GM12878 (cell line): Measurements from ENCODE around the gene FDXR. TPM values are rescaled to one million over a fixed set of nuclear protein-coding genes. Genes with fewer than 3 reads are reported as not detected.

Experiments
- ATAC-seq: fragments of 200-7000 bp; cut with Tn5 transposase; 3 replicates; pipeline ENCODE4 v1.9.1; 2020; ENCODE audit warnings: mild to moderate bottlenecking, moderate library complexity
- BruUV-seq: library from RNA; stranded (reverse); fragments of 400-500 nt; replicated peaks from 2 replicates; lab custom pipeline; 2021; lab: Mats Ljungman, UMichigan
- CTCF ChIA-PET: fragments of 300-600 bp; sonication (Branson Sonifier 250); formaldehyde crosslinking; extraction: SDS; loops from one replicate; lab custom pipeline; 2021; ENCODE audit warnings: inconsistent platforms; lab: Yijun Ruan, JAX
- POLR2A ChIA-PET: fragments of 350-600 bp; formaldehyde crosslinking; extraction: SDS; loops from one replicate; lab custom pipeline; 2021; ENCODE audit warnings: inconsistent platforms; lab: Charles Lee
- RAD21 ChIA-PET: fragments of 300-600 bp; sonication (Branson Sonifier 250); formaldehyde crosslinking; loops from one replicate; lab custom pipeline; 2023; ENCODE audit warnings: antibody characterized with exemption; ENCODE audit not compliant: unreplicated experiment; lab: Charles Lee
- SMC1A ChIA-PET: fragments of 300-600 bp; sonication (Branson Sonifier 250); formaldehyde crosslinking; loops from one replicate; lab custom pipeline; 2023; ENCODE audit not compliant: unreplicated experiment, uncharacterized antibody; lab: Charles Lee
- DNase-seq: peaks from one replicate; pipeline ENCODE4 v3.0.0-alpha.2; 2011; ENCODE audit warnings: low read depth, low spot score
- FAIRE-seq: peaks from 3 replicates; lab custom pipeline; 2011; peaks lifted over from hg19 to GRCh38; lab: Jason Lieb, UNC
- H2AFZ ChIP-seq: 2 replicates; pipeline ENCODE4 v1.6.0; 2011; ENCODE audit warnings: low read depth, low read length, control low read depth; ENCODE audit not compliant: control insufficient read depth
- H3K27ac ChIP-seq: 2 replicates; pipeline ENCODE4 v1.5.1; 2011; ENCODE audit warnings: control low read depth; ENCODE audit not compliant: control insufficient read depth, insufficient read depth
- H3K27me3 ChIP-seq, 2 experiments: replicated peaks in 1 of 2; 2 replicates each; pipeline versions ENCODE4 v1.6.0 to v1.6.1; 2011; ENCODE audit warnings: low read length in 1 of 2; ENCODE audit not compliant: control insufficient read depth in 2 of 2, insufficient read depth in 2 of 2
- H3K36me3 ChIP-seq, 2 experiments: 2 replicates each; pipeline ENCODE4 v1.5.1; 2011; ENCODE audit warnings: low read length in 1 of 2; ENCODE audit not compliant: control insufficient read depth in 2 of 2, insufficient read depth in 2 of 2
- H3K4me1 ChIP-seq: 2 replicates; pipeline ENCODE4 v1.6.1; 2011; ENCODE audit warnings: mild to moderate bottlenecking, low read length, moderate library complexity, mixed read lengths; ENCODE audit not compliant: control insufficient read depth, insufficient read depth
- H3K4me2 ChIP-seq: 2 replicates; pipeline ENCODE4 v1.6.0; 2011; ENCODE audit warnings: control low read depth; ENCODE audit not compliant: control insufficient read depth, insufficient read depth
- H3K4me3 ChIP-seq: fragments of 200-600 bp; sonication (generic); 2 replicates; pipeline ENCODE4 v1.5.1; 2016
- H3K79me2 ChIP-seq: 2 replicates; pipeline ENCODE4 v1.6.0; 2011; ENCODE audit warnings: low read length; ENCODE audit not compliant: control insufficient read depth, insufficient read depth
- H3K9ac ChIP-seq: 2 replicates; pipeline ENCODE4 v1.8.0; 2011; ENCODE audit warnings: low read length, control low read depth, mixed read lengths; ENCODE audit not compliant: control insufficient read depth, insufficient read depth
- H3K9me3 ChIP-seq: replicated peaks from 3 replicates; pipeline ENCODE4 v1.5.1; 2011; ENCODE audit warnings: mild to moderate bottlenecking, low read length; ENCODE audit not compliant: control insufficient read depth, insufficient read depth
- H4K20me1 ChIP-seq: 2 replicates; pipeline ENCODE4 v1.6.0; 2011; ENCODE audit not compliant: control insufficient read depth, insufficient read depth
- CUX1 ChIP-seq: IDR thresholded peaks from 2 replicates; pipeline ENCODE4 v1.6.1; 2012; ENCODE audit warnings: improper control_type of control experiment, low read depth, low read length; ENCODE audit not compliant: insufficient replicate concordance
- E2F4 ChIP-seq: IDR thresholded peaks from 2 replicates; pipeline ENCODE4 v1.6.1; 2012; ENCODE audit warnings: low read depth, low read length, improper control_type of control experiment
- EED ChIP-seq: sonication (generic); IDR thresholded peaks from 2 replicates; pipeline ENCODE4 v1.6.1; 2016; ENCODE audit warnings: antibody characterized with exemption, low read depth
- HDAC2 ChIP-seq: fragments of 200-600 bp; sonication (generic); IDR thresholded peaks from 2 replicates; pipeline ENCODE4 v1.6.1; 2017
- KLF5 ChIP-seq: fragments of 450-650 bp; IDR thresholded peaks from 2 replicates; pipeline ENCODE4 v1.6.1; 2014; ENCODE audit warnings: mild to moderate bottlenecking; ENCODE audit not compliant: partially characterized antibody
- NFIC ChIP-seq: IDR thresholded peaks from 2 replicates; pipeline ENCODE4 v1.6.1; 2012; ENCODE audit warnings: low read depth, mild to moderate bottlenecking, inconsistent platforms, low read length, moderate library complexity
- NFYA ChIP-seq: IDR thresholded peaks from 2 replicates; pipeline ENCODE4 v1.6.1; 2011; ENCODE audit warnings: low read depth, mild to moderate bottlenecking, low read length, improper control_type of control experiment, borderline replicate concordance
- POLR2AphosphoS2 ChIP-seq: IDR thresholded peaks from 2 replicates; pipeline ENCODE4 v1.6.1; 2011; ENCODE audit warnings: low read depth, mild to moderate bottlenecking, low read length, improper control_type of control experiment, moderate library complexity
- RCOR1 ChIP-seq: conservative IDR thresholded peaks from 2 replicates; pipeline ENCODE4 v1.6.1; 2012; ENCODE audit warnings: low read depth, low read length, improper control_type of control experiment
- SMAD1 ChIP-seq: fragments of 450-650 bp; IDR thresholded peaks from 2 replicates; pipeline ENCODE4 v1.6.1; 2018; ENCODE audit warnings: mild to moderate bottlenecking, low read depth; ENCODE audit not compliant: partially characterized antibody
- SREBF1 ChIP-seq: IDR thresholded peaks from 2 replicates; pipeline ENCODE4 v1.6.1; 2012; ENCODE audit warnings: mild to moderate bottlenecking, low read length
- TCF12 ChIP-seq: IDR thresholded peaks from 2 replicates; pipeline ENCODE4 v1.6.1; 2011; ENCODE audit warnings: low read depth, mild to moderate bottlenecking, low read length
- ZBTB40 ChIP-seq: fragments of 450-650 bp; IDR thresholded peaks from 2 replicates; pipeline ENCODE4 v1.6.1; 2016; ENCODE audit warnings: mild to moderate bottlenecking, moderate library complexity, borderline replicate concordance
- WGBS: methylation state at CpG from one replicate; pipeline ENCODE4 v1.1.6; 2016; ENCODE audit warnings: low lambda C conversion rate; ENCODE audit not compliant: insufficient replicate concordance, insufficient coverage; ENCODE audit errors: missing lambda C conversion rate; 5-methylcytosine and 5-hydroxymethylcytosine counted together
- in situ Hi-C: fragments of 300-500 bp; cut with MboI; formaldehyde crosslinking; loops from 9 replicates; pipeline ENCODE4 v1.14.3; 2018; ENCODE audit warnings: mixed read lengths
- intact Hi-C: fragments of 100-400 bp; cut with micrococcal nuclease; formaldehyde crosslinking; loops from one replicate; pipeline ENCODE4 v1.14.2; 2022; ENCODE audit not compliant: unreplicated experiment
- polyA plus RNA-seq, 11 experiments: library from polyadenylated mRNA; depleted of rRNA in 4 of 11; unstranded in 6 of 11; stranded (reverse) in 5 of 11; fragments of >200 nt; fragmentation: Nextera tagmentation in 4 of 11; fragmentation: Illumina TruSeq in 1 of 11; extraction: Ambion mirVana in 4 of 11; extraction: Trizol in 1 of 11; gene quantifications; 1 replicate in 1 of 11; 2 replicates in 10 of 11; pipeline versions ENCODE4 v1.2.1 to v1.2.3, GENCODE V29; 2011 to 2016; ENCODE audit warnings: inconsistent platforms in 2 of 11, missing spikeins in 2 of 11, low read depth in 1 of 11
- total RNA-seq, 4 experiments: library from RNA; depleted of rRNA in 3 of 4; stranded (reverse); fragments of >200 nt in 3 of 4; fragmentation: Illumina TruSeq in 1 of 4; extraction: Trizol in 1 of 4; gene quantifications; 2 replicates each; pipeline versions ENCODE4 v1.2.1 to v1.2.3, GENCODE V29; 2013 to 2021

Gene FDXR
- total and polyA plus RNA-seq, 10 of the 15 experiments (the other 5 are each of a cell fraction or from before 2014, with no cell fraction given): 0.85 to 162 (median 48.2) TPM

GRCh38 chr17:74831444-74832146, 41.2 kb downstream of the FDXR start:
- Histone ChIP-seq H3K4me2 (no peak overlapping the region), H3K27ac (no peak overlapping the region), H3K79me2 (no peaks in the 10 kb centered on the region), H3K36me3 (peaks cover 0 to 3% of the 10 kb centered on the region in 2 experiments; a peak in 1 of 4 replicates), H3K4me3 (no peak overlapping the region), H3K27me3 (no peaks in the 10 kb centered on the region), H3K9me3 (no peaks in the 10 kb centered on the region), H3K4me1 (peaks cover 12% of the 10 kb centered on the region; the same call in 1 of the 2 replicates), H4K20me1 (no peaks in the 10 kb centered on the region), H2AFZ (no peak overlapping the region), H3K9ac (no peak overlapping the region)
- ChIA-PET SMC1A (no interaction called here), CTCF (interaction anchor here (0.6 to 2.3 kb wide), 3 partner anchors 34 to 95 kb away, joined by 3 to 7 read pairs (median 6); no protein-coding TSS in a partner anchor), POLR2A (no interaction called here), RAD21 (no interaction called here)
- FAIRE-seq (no peak), DNase-seq (no peak), ATAC-seq (no peak)
- no TSS peak for BruUV-seq
- intact Hi-C loops (no loop called here), in situ Hi-C loops (no loop called here)
- WGBS: 77% methylated on average over 22 of the region's 22 CpGs
- TF ChIP-seq ZBTB40 (no peak), HDAC2 (no peak), KLF5 (no peak), POLR2AphosphoS2 (no peak), SREBF1 (no peak), RCOR1 (no peak), TCF12 (no peak), CUX1 (no peak), NFYA (no peak), EED (no peak), SMAD1 (no peak), E2F4 (no peak), NFIC (no peak)
